ENCODE data around the gene GALNT2.

GALNT2 gene

DNA sequence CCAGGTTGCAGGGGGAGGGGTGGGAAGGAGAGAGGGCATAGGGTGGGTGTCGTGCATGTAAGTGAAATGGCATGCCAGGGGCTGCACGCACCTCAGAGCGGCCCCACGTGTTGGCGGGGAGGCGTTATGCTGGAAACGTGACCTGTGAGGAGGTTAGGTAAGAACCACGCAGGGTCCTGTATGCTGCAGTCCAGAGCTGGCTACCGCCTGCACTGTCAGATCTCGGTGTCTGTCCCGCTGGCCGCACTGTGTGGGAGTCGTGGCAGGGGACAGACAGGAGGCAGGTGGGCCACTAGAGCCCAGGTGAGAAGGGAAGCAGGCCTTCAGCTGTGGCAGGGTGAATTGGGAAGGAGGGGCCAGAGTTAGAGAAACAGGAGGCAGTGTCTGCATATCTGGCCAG lies 79.7 kb downstream of the GALNT2 start:
- DNase-seq (ENCODE audit: low spot score), result no peak

DNA sequence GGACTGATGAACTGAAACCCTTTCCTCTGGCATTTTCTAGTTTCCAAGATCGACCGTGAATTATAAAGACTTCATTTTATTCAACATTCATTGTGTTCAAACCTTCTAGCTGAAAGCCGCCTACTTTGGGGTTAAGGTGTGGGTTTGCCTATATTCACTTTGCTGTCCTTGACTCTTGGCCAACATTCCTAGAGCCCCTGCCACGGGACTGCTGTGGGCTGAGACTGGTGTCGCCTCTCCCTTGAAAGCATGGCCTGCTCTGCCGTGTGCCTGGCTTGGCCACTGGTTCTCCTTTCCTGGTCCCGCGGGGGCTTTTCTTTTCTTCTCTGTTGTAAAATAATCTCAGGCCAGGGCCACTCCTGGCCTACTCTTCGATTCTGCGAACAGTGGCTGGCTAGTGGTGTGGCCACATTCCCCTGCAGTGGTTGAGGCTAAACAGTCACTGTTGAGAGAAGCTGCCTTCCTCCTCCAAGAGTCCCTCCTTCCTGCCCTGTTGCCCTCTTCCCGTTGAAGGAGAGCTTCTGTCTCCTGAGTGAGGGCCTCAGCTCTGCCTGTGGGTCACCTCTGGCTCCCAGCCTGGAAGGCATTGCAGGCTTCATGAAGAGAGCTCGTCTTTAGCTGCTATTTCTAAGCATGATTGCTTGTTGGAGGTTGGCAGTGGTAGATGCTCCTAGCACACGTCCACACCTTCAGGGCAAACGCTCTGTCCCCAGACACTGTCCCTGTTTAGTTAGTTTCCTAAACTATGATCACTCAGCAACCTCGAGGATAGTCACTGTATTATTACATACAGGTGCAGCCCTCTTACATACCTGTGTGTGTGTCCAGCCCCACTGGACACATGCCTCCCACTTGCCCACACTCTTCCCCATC lies 80.5 kb downstream of the GALNT2 start:
- DNase-seq (ENCODE audit: low spot score), result no peak

- DNase-seq (ENCODE audit: low spot score), result no peak
Observed at GRCh38 chr1:230148126-230148652, 81.2 kb downstream of the GALNT2 start.

GRCh38 chr1:230148768-230149469 lies 81.9 kb downstream of the GALNT2 start:
- no peak for DNase-seq (ENCODE audit: low spot score)

DNA sequence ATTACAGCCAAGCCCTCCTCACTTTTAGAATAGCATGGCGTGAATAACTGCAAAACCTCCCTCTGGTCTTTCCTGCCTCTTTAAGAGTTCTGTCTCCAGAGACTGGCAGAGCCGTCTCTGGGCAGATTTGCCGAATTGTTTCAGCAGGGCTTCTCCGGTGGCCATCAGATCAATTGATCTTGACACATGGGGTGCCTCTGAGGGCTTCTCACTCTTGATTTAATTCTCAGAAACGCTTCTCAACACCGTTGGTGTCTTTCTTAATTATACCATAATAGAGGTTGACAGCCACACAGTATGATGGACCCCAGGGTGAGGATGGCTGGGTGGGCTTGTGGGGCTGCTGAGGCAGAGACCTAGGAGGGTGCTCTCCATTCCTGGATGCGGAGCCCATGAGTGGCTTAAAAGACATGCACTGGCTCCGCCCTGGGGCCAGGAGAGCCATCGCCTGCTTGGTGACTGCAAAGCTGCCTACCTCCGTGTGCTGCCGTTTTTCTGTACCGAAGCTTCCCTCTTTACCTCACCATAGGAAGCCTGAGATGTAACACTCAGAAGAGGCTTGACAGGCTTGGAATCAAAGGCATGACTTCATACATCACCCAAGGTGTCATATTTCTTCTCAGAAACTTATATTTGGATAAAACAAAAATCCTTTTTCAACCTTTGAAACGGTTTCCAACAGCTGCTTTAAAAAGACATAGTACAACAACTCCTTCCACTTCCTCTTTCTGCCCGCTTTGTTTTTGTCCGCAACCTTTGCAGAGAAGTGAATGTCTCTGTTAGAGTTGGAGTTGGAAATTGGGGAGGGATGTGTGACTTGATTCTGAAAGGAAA lies 82.9 kb downstream of the GALNT2 start:
- no peak for DNase-seq (ENCODE audit: low spot score)

- DNase-seq (ENCODE audit: low spot score), result no peak
Observed at GRCh38 chr1:230150615-230151014, 83.6 kb downstream of the GALNT2 start.

DNA sequence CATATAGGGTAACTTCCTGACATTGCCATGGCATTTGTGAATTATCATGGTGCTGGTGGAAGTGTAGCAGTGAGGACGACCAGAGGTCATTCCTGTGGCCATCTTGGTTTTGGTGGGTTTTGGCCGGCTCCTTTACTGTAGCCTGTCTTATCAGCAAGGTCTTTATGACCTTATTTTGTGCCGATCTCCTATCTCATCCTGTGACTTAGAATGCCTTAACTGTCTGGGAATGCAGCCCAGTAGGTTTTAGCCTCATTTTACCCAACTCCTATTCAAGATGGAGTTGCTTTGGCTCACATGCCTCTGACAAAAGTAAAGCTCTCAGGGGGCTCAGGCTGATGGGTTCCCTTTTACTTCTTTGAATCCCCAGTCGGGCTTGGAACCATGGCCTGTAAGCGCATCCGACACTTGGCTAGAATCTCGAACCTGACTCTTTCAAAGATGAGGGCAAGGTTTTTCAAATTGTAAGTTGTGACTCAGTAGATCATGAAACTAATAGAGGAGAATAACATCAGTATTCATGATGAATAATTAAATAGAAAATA lies 85.0 kb downstream of the GALNT2 start:
- DNase-seq (ENCODE audit: low spot score), result no peak

- DNase-seq (ENCODE audit: low spot score), result no peak
Observed at GRCh38 chr1:230152999-230153398, 86.0 kb downstream of the GALNT2 start.

- DNase-seq (ENCODE audit: low spot score), result peak; percentile 77
Observed at GRCh38 chr1:230153641-230154296, 86.7 kb downstream of the GALNT2 start.

DNA sequence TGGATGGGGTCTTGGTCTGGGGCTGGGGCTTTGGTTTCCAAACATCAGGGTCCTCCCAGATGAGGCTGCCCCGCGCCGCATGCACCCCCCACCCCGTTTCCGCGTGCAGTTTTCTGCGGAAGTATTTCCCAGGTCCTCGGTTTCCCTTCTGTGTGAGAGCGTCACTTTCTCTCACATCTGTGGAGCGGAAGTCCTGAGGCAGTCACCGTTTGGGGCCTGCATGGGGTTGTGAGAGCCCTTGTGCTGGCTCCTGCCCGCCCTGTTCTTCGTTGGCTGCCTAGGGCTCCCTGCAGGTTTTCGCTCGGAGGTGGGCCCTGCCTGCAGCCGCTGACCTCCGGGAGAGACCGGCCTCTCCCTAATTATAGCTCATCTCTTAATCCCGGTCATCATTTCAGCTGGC lies 88.0 kb downstream of the GALNT2 start:
- DNase-seq (ENCODE audit: low spot score), result no peak

GRCh38 chr1:230156068-230156467 lies 89.0 kb downstream of the GALNT2 start:
- DNase-seq (ENCODE audit: low spot score), result no peak

DNA sequence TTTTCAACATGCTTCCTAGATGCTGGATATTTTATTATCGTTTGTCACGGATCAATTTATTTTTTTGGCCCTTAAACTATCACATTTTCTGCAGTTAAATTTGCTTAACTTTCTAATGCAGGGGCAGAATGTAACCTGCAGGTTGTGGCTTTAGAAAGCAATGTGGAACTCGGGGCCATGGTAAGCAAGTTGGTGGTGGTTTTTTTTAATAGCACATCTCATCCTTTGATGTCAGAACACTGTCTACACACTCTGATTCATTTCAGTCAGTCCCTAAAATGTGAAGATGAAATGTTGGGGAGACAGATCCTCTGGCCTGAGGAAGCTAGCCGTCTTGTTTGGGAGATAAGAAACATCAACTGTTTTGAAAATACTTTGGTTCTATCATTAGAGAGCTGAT lies 89.5 kb downstream of the GALNT2 start:
- DNase-seq (ENCODE audit: low spot score), result no peak

- DNase-seq (ENCODE audit: low spot score), result no peak
Observed at GRCh38 chr1:230157420-230158390, 90.7 kb downstream of the GALNT2 start.

- DNase-seq (ENCODE audit: low spot score), result no peak
Observed at GRCh38 chr1:230158415-230159291, 91.6 kb downstream of the GALNT2 start.

DNA sequence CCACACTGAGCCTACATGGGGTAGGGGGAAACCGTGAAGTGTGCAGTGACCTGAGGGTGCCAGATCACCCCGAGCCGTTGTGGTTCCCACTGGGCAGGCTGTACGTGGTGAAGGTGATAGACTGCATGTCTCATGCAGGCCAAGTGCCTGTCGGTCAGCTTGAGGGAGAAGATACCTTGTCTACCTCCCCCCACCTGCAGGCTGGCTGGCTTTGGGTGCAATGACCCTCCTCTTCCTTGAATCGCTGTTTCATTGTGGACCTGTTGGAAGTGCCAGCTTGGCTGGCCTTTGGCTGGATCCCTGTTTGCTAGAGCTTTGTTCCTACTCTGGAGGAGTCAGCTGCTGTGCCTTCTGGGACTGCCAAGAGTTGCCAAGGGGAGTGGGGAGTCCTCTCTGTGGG lies 92.5 kb downstream of the GALNT2 start:
- no peak for DNase-seq (ENCODE audit: low spot score)

DNA sequence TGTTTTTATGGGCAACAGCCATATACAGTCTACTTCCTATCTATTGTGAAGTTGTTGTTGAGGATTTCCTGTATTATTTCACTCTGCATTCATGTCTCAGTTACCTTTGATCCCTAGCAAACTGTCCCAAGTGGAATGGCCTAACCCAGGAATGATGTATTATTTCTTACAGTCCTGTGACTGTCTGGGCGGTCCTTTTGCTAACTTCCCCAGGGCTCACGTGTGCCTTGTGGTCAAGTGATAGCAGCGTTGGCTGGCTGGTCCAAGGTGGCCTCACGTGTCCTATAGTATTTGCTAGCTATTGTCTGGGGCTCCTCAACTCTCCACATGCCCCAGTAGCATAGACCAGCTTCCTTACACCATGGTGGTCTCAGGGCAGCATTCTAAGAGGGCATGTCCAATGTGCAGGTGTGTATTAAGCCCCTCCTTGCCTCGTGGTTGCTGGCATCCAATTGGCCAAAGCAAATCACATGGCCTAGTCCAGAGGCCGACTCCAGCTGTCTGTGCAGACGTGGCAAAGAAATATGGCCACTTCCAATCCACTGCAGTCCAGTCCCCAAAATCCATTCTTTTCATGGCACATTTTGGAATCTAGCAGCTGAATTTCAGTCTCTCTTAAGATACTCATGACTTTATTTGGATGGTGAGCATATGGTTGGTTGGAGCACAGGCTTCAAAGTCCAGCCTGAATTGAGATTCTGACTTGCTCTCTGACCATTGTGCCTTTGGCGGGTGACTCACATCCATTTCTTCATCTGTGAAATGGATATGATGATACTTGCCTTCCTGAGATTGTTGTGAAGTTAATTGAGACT lies 94.1 kb downstream of the GALNT2 start:
- no peak for DNase-seq (ENCODE audit: low spot score)

- DNase-seq (ENCODE audit: low spot score), result no peak
Observed at GRCh38 chr1:230163205-230163604, 96.2 kb downstream of the GALNT2 start.

GRCh38 chr1:230163719-230164118 lies 96.7 kb downstream of the GALNT2 start:
- no peak for DNase-seq (ENCODE audit: low spot score)

Measured in putamen (tissue), 1 donor.